PC-9 (cell line): ENCODE measurements around the gene PRICKLE4. TPM values are rescaled to one million over a fixed set of nuclear protein-coding genes. Genes with fewer than 3 reads are reported as not detected.

ENCODE experiments used
- BruUV-seq: library from RNA; stranded (reverse); fragments of 400-500 nt; replicated peaks from 2 replicates; lab custom pipeline; 2021; lab: Mats Ljungman, UMichigan
- CTCF ChIA-PET: fragments of 300-600 bp; sonication (Branson Sonifier 250); formaldehyde crosslinking; loops from one replicate; lab custom pipeline; 2022; ENCODE audit warnings: antibody characterized with exemption; lab: Charles Lee
- POLR2A ChIA-PET: fragments of 300-600 bp; sonication (Branson Sonifier 250); formaldehyde crosslinking; loops from one replicate; lab custom pipeline; 2022; ENCODE audit warnings: antibody characterized with exemption; ENCODE audit not compliant: unreplicated experiment; lab: Charles Lee
- DNase-seq, 2 experiments: peaks; one replicate each; pipeline versions ENCODE4 v3.0.0 to v3.0.0-alpha.2; 2015 to 2022; ENCODE audit warnings: mixed read lengths in 1 of 2
- H2AFZ ChIP-seq: fragments of 200-600 bp; sonication (generic); 2 replicates; pipeline ENCODE4 v1.8.1; 2017; ENCODE audit warnings: antibody characterized with exemption
- H3F3A ChIP-seq: fragments of 200-600 bp; sonication (generic); 2 replicates; pipeline ENCODE4 v1.8.1; 2017; ENCODE audit warnings: antibody characterized with exemption, mild to moderate bottlenecking, low read depth; ENCODE audit not compliant: insufficient read depth
- H3K27ac ChIP-seq: fragments of 200-600 bp; sonication (generic); 2 replicates; pipeline ENCODE4 v1.6.1; 2016; ENCODE audit warnings: mixed run types
- H3K27me3 ChIP-seq: fragments of 200-600 bp; sonication (generic); 2 replicates; pipeline ENCODE4 v1.6.1; 2016; ENCODE audit warnings: low read depth, mixed run types; ENCODE audit not compliant: insufficient read depth
- H3K36me3 ChIP-seq: fragments of 200-600 bp; sonication (generic); 2 replicates; pipeline ENCODE4 v1.6.1; 2016; ENCODE audit warnings: low read depth, mixed run types
- H3K4me1 ChIP-seq: fragments of 200-600 bp; sonication (generic); replicated peaks from 2 replicates; pipeline ENCODE4 v1.6.1; 2016; ENCODE audit warnings: mixed run types; ENCODE audit not compliant: insufficient read depth
- H3K4me2 ChIP-seq: fragments of 200-600 bp; sonication (generic); 2 replicates; pipeline ENCODE4 v1.6.1; 2017; ENCODE audit warnings: mixed run types
- H3K4me3 ChIP-seq: fragments of 200-600 bp; sonication (generic); 2 replicates; pipeline ENCODE4 v1.6.1; 2016; ENCODE audit warnings: mixed run types
- H3K79me2 ChIP-seq: fragments of 200-600 bp; sonication (generic); 2 replicates; pipeline ENCODE4 v1.6.1; 2017; ENCODE audit warnings: low read depth, mixed run types
- H3K9me2 ChIP-seq: fragments of 200-600 bp; sonication (generic); 2 replicates; pipeline ENCODE4 v1.8.1; 2017; ENCODE audit warnings: mild to moderate bottlenecking; ENCODE audit not compliant: insufficient read depth
- H3K9me3 ChIP-seq: fragments of 200-600 bp; sonication (generic); 2 replicates; pipeline ENCODE4 v1.8.1; 2016; ENCODE audit warnings: low read depth; ENCODE audit not compliant: insufficient read depth
- H4K20me1 ChIP-seq: fragments of 200-600 bp; sonication (generic); 2 replicates; pipeline ENCODE4 v1.8.1; 2017; ENCODE audit not compliant: insufficient read depth
- EZH2 ChIP-seq: fragments of 200-600 bp; sonication (generic); IDR thresholded peaks from 2 replicates; pipeline ENCODE4 v1.8.0; 2017; ENCODE audit warnings: antibody characterized with exemption, low read depth
- intact Hi-C: fragments of 100-400 bp; cut with micrococcal nuclease; formaldehyde crosslinking; loops from one replicate; pipeline ENCODE4 v1.10.0; 2022; ENCODE audit not compliant: unreplicated experiment
- total RNA-seq: library from RNA; stranded (reverse); gene quantifications from 2 replicates; pipeline ENCODE4 v1.2.3, GENCODE V29; 2021
- TF ChIP-seq, protein P1 (sequence below): fragments of 200-600 bp; sonication (generic); conservative IDR thresholded peaks from 2 replicates; pipeline ENCODE4 v1.6.1; 2017; ENCODE audit warnings: mixed run types, antibody characterized with exemption, mild to moderate bottlenecking, moderate library complexity

PRICKLE4 gene
- total RNA-seq, 1 experiment from 2014 or later: 9.2 TPM

GRCh38 chr6:41815587-41815986 is 35.0 kb downstream of the PRICKLE4 start:
- H2AFZ ChIP-seq: no peak overlapping the region
- intact Hi-C loops: no loop called here
- DNase-seq: no peak
- no peaks in the 10 kb centered on the region for H3K79me2 ChIP-seq
- TF ChIP-seq, protein P1, sequence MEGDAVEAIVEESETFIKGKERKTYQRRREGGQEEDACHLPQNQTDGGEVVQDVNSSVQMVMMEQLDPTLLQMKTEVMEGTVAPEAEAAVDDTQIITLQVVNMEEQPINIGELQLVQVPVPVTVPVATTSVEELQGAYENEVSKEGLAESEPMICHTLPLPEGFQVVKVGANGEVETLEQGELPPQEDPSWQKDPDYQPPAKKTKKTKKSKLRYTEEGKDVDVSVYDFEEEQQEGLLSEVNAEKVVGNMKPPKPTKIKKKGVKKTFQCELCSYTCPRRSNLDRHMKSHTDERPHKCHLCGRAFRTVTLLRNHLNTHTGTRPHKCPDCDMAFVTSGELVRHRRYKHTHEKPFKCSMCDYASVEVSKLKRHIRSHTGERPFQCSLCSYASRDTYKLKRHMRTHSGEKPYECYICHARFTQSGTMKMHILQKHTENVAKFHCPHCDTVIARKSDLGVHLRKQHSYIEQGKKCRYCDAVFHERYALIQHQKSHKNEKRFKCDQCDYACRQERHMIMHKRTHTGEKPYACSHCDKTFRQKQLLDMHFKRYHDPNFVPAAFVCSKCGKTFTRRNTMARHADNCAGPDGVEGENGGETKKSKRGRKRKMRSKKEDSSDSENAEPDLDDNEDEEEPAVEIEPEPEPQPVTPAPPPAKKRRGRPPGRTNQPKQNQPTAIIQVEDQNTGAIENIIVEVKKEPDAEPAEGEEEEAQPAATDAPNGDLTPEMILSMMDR: no peak
- TF ChIP-seq EZH2: no peak
- no peaks in the 10 kb centered on the region for H3K9me3 ChIP-seq
- H4K20me1 ChIP-seq: no peaks in the 10 kb centered on the region
- ChIA-PET CTCF (interaction anchor here (0.5 kb wide), 1 partner anchor 90 kb away, joined by 3 read pairs; no protein-coding TSS in a partner anchor), POLR2A (interaction anchor here (0.6 to 0.8 kb wide), 2 partner anchors 9 to 26 kb away, joined by 5 read pairs; no protein-coding TSS in a partner anchor)
- no TSS peak for BruUV-seq
- H3K27me3 ChIP-seq: no peaks in the 10 kb centered on the region
- H3F3A ChIP-seq: peaks cover 4% of the 10 kb centered on the region; the same call in 1 of the 2 replicates
- no peaks in the 10 kb centered on the region for H3K9me2 ChIP-seq
- H3K4me1 ChIP-seq: no peaks in the 10 kb centered on the region
- H3K4me3 ChIP-seq: no peak overlapping the region
- no peak overlapping the region for H3K4me2 ChIP-seq
- H3K27ac ChIP-seq: no peak overlapping the region
- H3K36me3 ChIP-seq: no peaks in the 10 kb centered on the region

DNA sequence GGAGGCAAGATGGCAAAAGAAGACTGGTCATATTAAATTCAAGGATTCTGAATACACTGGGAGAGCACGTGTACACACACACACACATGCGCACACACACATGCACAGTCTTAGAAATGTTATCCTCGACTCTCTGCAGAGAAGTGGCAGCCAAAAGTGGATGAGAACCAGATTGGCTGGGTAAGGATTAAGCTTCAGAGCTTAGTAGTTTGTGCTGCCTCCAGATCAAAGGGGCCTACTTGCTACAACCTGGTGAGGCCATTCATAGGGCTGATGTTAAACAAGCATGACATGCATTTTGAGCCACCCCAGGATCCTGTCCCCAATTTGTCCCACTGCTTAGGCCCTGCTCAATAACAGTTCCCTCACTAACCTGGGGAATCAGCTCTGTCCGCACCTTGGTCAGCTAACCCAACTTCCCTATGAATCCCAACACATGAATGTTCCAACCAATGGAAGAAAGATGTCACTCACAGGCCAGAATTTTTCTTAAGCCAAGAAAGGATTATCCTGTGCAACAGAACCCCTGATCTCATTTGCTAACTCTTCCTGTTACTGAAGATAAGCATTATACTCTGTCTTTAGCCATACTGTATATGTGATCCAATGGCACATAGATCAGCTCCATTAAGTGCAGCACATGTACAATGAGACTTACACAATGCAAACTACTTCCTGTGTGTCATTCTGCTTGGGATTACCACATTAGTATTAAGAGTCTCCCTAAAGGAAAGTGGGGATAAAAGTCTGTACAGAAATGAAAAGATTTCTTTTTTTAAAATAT is 37.9 kb downstream of the PRICKLE4 start:
- POLR2A ChIA-PET: interaction anchor here (0.8 kb wide), 1 partner anchor 123 kb away, joined by 19 read pairs; the partner anchor contains the start of gene CCND3
- no peak for DNase-seq
- BruUV-seq: no TSS peak

GRCh38 chr6:41821266-41821665 is 40.7 kb downstream of the PRICKLE4 start:
- TF ChIP-seq, protein P1: no peak
- no peak for TF ChIP-seq EZH2
- no peak overlapping the region for H3K4me2 ChIP-seq
- H3K4me1 ChIP-seq: peaks cover 16% of the 10 kb centered on the region
- CTCF ChIA-PET: no interaction called here
- POLR2A ChIA-PET: no interaction called here
- H3K4me3 ChIP-seq: no peak overlapping the region
- H3K9me3 ChIP-seq: no peaks in the 10 kb centered on the region
- no peaks in the 10 kb centered on the region for H3K36me3 ChIP-seq
- H4K20me1 ChIP-seq: no peaks in the 10 kb centered on the region
- no peak for DNase-seq
- peaks cover 13% of the 10 kb centered on the region; the same call in 1 of the 2 replicates for H3F3A ChIP-seq
- intact Hi-C loops: no loop called here
- no peak overlapping the region for H3K27ac ChIP-seq
- H3K27me3 ChIP-seq: no peaks in the 10 kb centered on the region
- H2AFZ ChIP-seq: no peak overlapping the region
- no TSS peak for BruUV-seq
- no peaks in the 10 kb centered on the region for H3K9me2 ChIP-seq
- no peaks in the 10 kb centered on the region for H3K79me2 ChIP-seq

More for the DNA sequence above, 37.9 kb downstream of the PRICKLE4 start:
- H3K4me3 ChIP-seq: no peak overlapping the region
- TF ChIP-seq, protein P1: no peak
- no peak for TF ChIP-seq EZH2
- no peaks in the 10 kb centered on the region for H3K4me1 ChIP-seq
- no peak overlapping the region for H3K27ac ChIP-seq
- no peaks in the 10 kb centered on the region for H3K9me3 ChIP-seq
- intact Hi-C loops: no loop called here
- no peaks in the 10 kb centered on the region for H3K27me3 ChIP-seq
- CTCF ChIA-PET: no interaction called here
- H2AFZ ChIP-seq: no peak overlapping the region
- no peaks in the 10 kb centered on the region for H3K9me2 ChIP-seq
- no peaks in the 10 kb centered on the region for H4K20me1 ChIP-seq
- H3F3A ChIP-seq: peaks cover 4% of the 10 kb centered on the region; the same call in 1 of the 2 replicates
- H3K79me2 ChIP-seq: no peaks in the 10 kb centered on the region
- no peak overlapping the region for H3K4me2 ChIP-seq
- no peaks in the 10 kb centered on the region for H3K36me3 ChIP-seq
